NK-92 (cell line): Measurements from ENCODE around the gene ZNRF1.
"Not testable (repeated sequence)": the region's sequence is repeated elsewhere in the genome, so short reads cannot be mapped to it uniquely, and the experiment has no call there.

Experiments used
- DNase-seq: peaks from one replicate; lab custom pipeline; 2025; ENCODE audit not compliant: unreplicated experiment; lab: John Stamatoyannopoulos, UW

The ZNRF1 gene

GRCh38 chr16:75000481-75001081 lies 1.8 kb downstream of the ZNRF1 start:
- DNase-seq = no peak

GRCh38 chr16:75002474-75002873 lies 3.6 kb downstream of the ZNRF1 start:
- no peak for DNase-seq

GRCh38 chr16:75003931-75004330 lies 5.1 kb downstream of the ZNRF1 start:
- no peak for DNase-seq

DNA sequence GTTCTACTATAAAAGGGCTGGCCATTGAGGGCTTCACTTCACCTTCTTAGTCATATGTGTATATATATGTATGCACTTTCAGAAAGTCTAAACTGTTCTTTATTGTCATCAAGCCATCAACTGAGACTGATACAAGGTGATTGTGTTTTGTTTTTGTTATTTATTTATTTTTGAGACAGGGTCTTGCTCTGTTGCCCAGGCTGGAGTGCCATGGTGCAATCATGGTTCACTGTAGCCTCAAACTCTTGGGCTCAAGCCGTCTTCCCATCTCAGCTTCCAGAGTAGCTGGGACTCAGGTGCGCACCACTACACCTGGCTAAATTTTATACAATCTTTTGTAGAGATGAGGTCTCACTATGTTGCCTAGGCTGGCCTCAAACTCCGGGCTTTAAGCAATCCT lies 5.6 kb downstream of the ZNRF1 start:
- no peak for DNase-seq

- DNase-seq = no peak
Measured at GRCh38 chr16:75005697-75006096, 6.9 kb downstream of the ZNRF1 start.

DNA sequence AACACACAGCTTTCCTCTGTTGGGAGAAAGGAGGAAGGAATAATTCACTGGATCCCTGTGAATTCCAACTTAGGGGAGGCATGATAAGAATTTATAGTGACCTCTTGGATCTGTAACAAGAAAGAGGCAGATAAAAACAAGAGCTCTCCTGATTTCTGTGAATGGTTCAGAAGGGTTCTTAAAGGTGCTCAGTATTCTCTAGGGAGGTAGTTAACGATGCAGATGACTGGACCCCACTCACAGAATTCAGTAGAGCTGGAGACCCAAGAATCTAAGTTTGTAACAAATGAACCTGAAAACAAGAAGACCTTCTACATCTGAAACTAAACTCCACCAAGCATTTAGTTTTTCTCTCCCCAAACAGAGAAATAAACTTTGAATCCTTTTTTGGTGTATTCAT lies 8.6 kb downstream of the ZNRF1 start:
- DNase-seq = no peak

GRCh38 chr16:75010427-75010826 lies 11.6 kb downstream of the ZNRF1 start:
- no peak for DNase-seq

- DNase-seq = no peak
Measured at GRCh38 chr16:75011634-75012307, 12.9 kb downstream of the ZNRF1 start.

- no peak for DNase-seq
Measured at GRCh38 chr16:75012380-75013081, 13.7 kb downstream of the ZNRF1 start.

DNA sequence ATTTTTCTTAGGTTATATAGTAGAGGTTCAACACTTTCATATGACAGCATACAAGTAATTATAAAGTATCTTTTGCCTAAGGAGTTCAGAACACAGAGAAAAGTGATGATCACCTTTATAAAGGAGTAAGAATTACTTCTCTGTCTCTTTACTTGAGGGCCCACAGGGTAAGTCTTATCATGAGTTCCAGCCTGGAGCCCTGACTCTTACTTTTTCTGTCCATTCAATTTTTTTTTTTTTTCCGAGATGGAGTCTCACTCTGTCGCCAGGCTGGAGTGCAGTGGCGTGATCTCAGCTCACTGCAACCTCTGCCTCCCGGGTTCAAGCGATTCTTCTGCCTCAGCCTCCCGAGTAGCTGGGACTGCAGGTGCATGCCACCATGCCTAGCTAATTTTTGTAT lies 14.3 kb downstream of the ZNRF1 start:
- DNase-seq = not testable (repeated sequence)

DNA sequence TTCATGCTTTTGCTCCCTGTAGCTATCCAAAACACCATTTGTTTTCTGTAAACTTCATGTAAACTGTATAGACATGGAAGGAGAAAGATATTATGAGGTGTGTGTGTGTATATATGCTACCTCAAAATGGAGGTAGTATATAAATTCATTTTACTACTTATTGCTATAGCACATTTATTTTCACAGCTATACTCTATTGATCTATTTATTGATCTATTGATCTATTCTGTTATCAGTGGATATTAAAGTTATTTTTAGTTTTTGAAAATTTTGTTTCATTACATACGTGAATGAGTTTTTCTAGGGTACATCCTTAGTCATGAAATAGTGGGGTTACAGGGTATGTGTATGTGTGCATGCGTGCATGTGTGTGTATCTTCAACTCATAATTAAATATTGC lies 15.5 kb downstream of the ZNRF1 start:
- no peak for DNase-seq

- not testable (repeated sequence) for DNase-seq
Measured at GRCh38 chr16:75016451-75017081, 17.7 kb downstream of the ZNRF1 start.

DNA sequence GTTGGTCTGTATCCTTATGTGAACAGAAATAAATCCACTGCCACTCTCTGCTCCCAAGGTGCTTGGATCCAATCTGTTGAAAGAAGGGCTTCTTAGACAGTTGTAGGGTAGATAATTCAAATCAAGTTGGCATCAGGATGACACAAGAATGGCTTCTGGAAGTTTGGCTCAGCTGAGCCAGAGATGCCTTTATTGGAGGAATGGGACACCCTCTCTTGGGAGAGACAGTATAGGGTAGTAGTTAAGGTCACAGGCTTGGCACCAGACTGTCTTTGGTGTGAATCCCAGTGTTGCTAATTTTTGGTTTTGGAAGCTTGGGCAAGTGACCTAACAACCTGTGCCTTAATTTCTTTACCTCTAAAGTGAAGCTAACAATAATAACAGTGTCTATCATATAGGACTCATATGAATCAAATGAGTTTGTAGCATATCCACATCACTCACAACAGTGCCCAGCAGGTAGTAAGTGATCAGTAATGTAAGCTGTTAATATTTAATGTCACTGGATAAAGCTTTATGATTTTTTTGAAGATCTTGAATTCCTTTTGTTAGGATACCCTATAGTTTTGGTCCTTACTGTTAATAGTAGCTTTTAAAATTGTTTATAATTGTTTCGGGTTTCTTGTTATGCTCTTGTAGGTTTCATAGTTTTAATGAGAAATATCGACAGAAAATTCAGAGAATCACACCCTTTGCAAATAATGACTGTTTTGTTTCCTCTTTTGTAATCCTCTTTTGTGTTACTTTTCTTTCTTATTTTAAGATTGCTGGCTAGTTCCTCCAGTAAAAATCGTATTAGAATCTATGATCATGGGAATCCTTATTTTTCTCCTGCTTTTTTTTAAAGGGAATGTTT lies 19.1 kb downstream of the ZNRF1 start:
- DNase-seq = no peak

GRCh38 chr16:75019007-75019406 lies 20.2 kb downstream of the ZNRF1 start:
- no peak for DNase-seq

- no peak for DNase-seq
Measured at GRCh38 chr16:75019586-75019985, 20.8 kb downstream of the ZNRF1 start.

GRCh38 chr16:75021410-75021809 lies 22.6 kb downstream of the ZNRF1 start:
- no peak for DNase-seq

DNA sequence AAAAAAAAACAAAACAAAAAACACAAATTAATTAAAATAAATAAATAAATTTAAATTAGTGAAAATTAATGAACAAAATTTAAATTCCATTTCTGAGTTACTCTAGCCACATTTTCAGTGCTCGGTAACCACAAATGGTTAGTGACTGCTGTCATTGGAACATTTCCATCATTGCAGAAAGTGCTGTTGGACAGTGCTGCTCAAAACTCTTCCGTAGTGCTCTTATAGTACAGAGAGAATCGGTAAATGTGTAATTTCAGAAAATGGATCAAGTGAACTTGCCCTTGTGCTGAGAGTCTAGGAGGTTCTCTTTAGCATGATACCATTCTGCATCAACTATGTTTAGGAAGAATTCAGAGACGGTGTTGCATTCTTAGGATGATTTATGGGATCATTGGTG lies 23.7 kb downstream of the ZNRF1 start:
- DNase-seq = no peak

GRCh38 chr16:75023009-75023408 lies 24.2 kb downstream of the ZNRF1 start:
- no peak for DNase-seq

DNA sequence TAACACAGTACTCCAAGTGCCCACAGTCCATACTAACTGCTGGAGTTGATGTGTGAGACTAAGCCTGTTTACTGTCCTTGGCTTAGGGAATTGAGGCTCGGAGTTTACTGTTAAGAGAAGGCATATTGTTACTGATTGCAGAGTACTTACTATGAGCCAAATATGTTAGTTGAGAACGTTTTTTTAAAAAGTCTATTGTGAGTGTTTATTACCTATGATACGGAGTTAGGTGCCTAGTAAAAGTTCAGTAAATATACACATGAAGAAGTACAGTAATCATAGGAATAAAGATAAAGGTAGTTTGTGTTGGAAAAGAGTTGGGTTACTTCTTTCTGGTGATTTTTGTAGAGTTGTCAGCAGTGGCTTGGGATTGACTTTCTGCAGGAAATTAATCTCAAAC lies 25.4 kb downstream of the ZNRF1 start:
- DNase-seq = no peak

DNA sequence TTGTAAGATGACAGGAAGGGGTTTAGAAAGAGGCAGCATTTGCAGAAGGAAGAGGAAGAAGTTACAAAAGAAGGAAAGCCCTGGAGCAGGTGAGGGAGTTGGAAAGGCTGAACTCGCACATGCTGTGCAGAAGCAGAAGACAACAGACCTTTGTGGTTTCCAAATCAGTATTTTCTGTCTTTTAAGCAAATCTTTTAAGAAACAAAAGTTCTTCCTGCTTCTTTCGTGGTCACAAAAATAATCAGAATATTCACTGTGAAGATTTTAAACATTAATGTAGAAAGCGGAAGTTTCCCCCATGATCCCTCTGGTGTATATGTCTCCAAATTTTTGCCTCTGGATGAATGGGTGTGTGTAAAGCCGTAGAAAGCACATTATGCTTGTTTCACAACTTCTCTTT lies 25.8 kb downstream of the ZNRF1 start:
- DNase-seq = no peak

DNA sequence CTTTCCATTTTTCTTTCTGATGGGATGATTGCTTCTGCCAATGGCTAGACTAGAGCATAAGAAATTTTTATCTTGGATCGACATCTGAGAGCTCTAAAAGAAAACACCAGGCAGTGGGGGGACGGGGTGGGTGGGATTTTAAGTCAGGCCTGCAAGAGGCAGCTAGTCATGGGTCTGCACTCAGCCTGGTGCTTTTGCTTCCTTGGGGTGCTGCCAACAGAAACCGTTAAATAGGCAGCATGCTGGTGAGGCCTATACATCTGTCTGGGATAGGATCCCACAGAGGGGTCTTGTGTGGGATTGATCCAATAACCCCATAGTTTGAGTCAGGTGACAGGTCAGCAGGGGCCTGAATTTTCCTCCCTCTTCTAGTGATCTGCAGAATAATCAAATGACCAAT lies 26.9 kb downstream of the ZNRF1 start:
- no peak for DNase-seq
